HepG2 (cell line): Measurements from ENCODE around the gene FAHD1. TPM values are rescaled to one million over a fixed set of nuclear protein-coding genes. Genes with fewer than 3 reads are reported as not detected.

Experiments
- AKNA ChIP-seq: sonication (generic); formaldehyde crosslinking; IDR thresholded peaks from 2 replicates; pipeline ENCODE4 v1.4.0; 2020; ENCODE audit warnings: missing genetic modification reagents, borderline replicate concordance
- ATF6 ChIP-seq: sonication (generic); formaldehyde crosslinking; conservative IDR thresholded peaks from 2 replicates; pipeline ENCODE4 v1.4.0; 2020; ENCODE audit warnings: missing genetic modification reagents
- BRD4 ChIP-seq: sonication (generic); formaldehyde crosslinking; IDR thresholded peaks from 2 replicates; pipeline ENCODE4 v1.4.0; 2020; ENCODE audit warnings: missing genetic modification reagents
- DMAP1 ChIP-seq: IDR thresholded peaks from 2 replicates; pipeline ENCODE4 v1.6.1; 2016
- ESRRA ChIP-seq: sonication (generic); formaldehyde crosslinking; IDR thresholded peaks from 2 replicates; pipeline ENCODE4 v1.5.1; 2020; ENCODE audit warnings: mild to moderate bottlenecking, low read depth, missing genetic modification reagents
- HMG20B ChIP-seq: conservative IDR thresholded peaks from 2 replicates; pipeline ENCODE4 v1.6.1; 2016; ENCODE audit warnings: missing genetic modification reagents, missing compliant biosample characterization
- MED1 ChIP-seq: sonication (generic); formaldehyde crosslinking; IDR thresholded peaks from 2 replicates; pipeline ENCODE4 v1.4.0; 2020; ENCODE audit warnings: missing genetic modification reagents
- MXI1 ChIP-seq: IDR thresholded peaks from 3 replicates; pipeline ENCODE4 v1.6.1; 2012; ENCODE audit warnings: low read depth, low read length, inconsistent platforms, borderline replicate concordance
- NFE2L1 ChIP-seq: sonication (generic); formaldehyde crosslinking; IDR thresholded peaks from 2 replicates; pipeline ENCODE4 v1.4.0; 2020; ENCODE audit warnings: missing genetic modification reagents, mild to moderate bottlenecking, borderline replicate concordance
- NONO ChIP-seq, 2 experiments: fragments of 450-650 bp in 1 of 2; sonication (generic) in 1 of 2; formaldehyde crosslinking in 1 of 2; IDR thresholded peaks in 1 of 2; conservative IDR thresholded peaks in 1 of 2; 2 replicates each; pipeline versions ENCODE4 v1.6.1 to v1.8.0; 2017 to 2022; ENCODE audit warnings: mild to moderate bottlenecking in 1 of 2, missing genetic modification reagents in 1 of 2, moderate library complexity in 1 of 2
- SCMH1 ChIP-seq: sonication (generic); formaldehyde crosslinking; IDR thresholded peaks from 2 replicates; pipeline ENCODE4 v1.9.0; 2021; ENCODE audit warnings: missing genetic modification reagents, mild to moderate bottlenecking, borderline replicate concordance
- THAP8 ChIP-seq: sonication (generic); formaldehyde crosslinking; IDR thresholded peaks from 2 replicates; pipeline ENCODE4 v1.5.1; 2020; ENCODE audit warnings: missing genetic modification reagents, mild to moderate bottlenecking, borderline replicate concordance
- ZBTB7A ChIP-seq: sonication (generic); formaldehyde crosslinking; IDR thresholded peaks from 2 replicates; pipeline ENCODE4 v1.8.0; 2022; ENCODE audit warnings: mild to moderate bottlenecking, missing genetic modification reagents
- ZKSCAN8 ChIP-seq: IDR thresholded peaks from 2 replicates; pipeline ENCODE4 v1.6.1; 2016; ENCODE audit warnings: borderline replicate concordance, missing genetic modification reagents, missing compliant biosample characterization
- ZNF225 ChIP-seq: sonication (generic); formaldehyde crosslinking; IDR thresholded peaks from 2 replicates; pipeline ENCODE4 v1.4.0; 2020; ENCODE audit warnings: mild to moderate bottlenecking, missing genetic modification reagents
- ZNF326 ChIP-seq: sonication (generic); formaldehyde crosslinking; IDR thresholded peaks from 2 replicates; pipeline ENCODE4 v1.4.0; 2020; ENCODE audit warnings: missing genetic modification reagents, borderline replicate concordance
- ZNF432 ChIP-seq: sonication (generic); formaldehyde crosslinking; IDR thresholded peaks from 2 replicates; pipeline ENCODE4 v1.5.0; 2020; ENCODE audit warnings: missing genetic modification reagents, mild to moderate bottlenecking, borderline replicate concordance
- ZNF446 ChIP-seq: sonication (generic); formaldehyde crosslinking; IDR thresholded peaks from 2 replicates; pipeline ENCODE4 v1.5.0; 2020; ENCODE audit warnings: mild to moderate bottlenecking, missing genetic modification reagents
- ZNF558 ChIP-seq: sonication (generic); formaldehyde crosslinking; IDR thresholded peaks from 2 replicates; pipeline ENCODE4 v1.9.0; 2022; ENCODE audit warnings: mild to moderate bottlenecking, missing genetic modification reagents, borderline replicate concordance
- ZNF768 ChIP-seq: sonication (generic); formaldehyde crosslinking; IDR thresholded peaks from 2 replicates; pipeline ENCODE4 v1.4.0; 2020; ENCODE audit warnings: missing genetic modification reagents
- ZNF788 ChIP-seq: sonication (generic); formaldehyde crosslinking; IDR thresholded peaks from 2 replicates; pipeline ENCODE4 v1.5.0; 2020; ENCODE audit warnings: mild to moderate bottlenecking, missing genetic modification reagents, borderline replicate concordance
- ZNF850 ChIP-seq: sonication (generic); formaldehyde crosslinking; conservative IDR thresholded peaks from 2 replicates; pipeline ENCODE4 v1.9.0; 2021; ENCODE audit warnings: mild to moderate bottlenecking, missing genetic modification reagents
- ZSCAN29 ChIP-seq: sonication (generic); formaldehyde crosslinking; conservative IDR thresholded peaks from 2 replicates; pipeline ENCODE4 v1.4.0; 2020; ENCODE audit warnings: mild to moderate bottlenecking, missing genetic modification reagents
- ZSCAN9 ChIP-seq: IDR thresholded peaks from 2 replicates; pipeline ENCODE4 v1.6.1; 2016; ENCODE audit warnings: borderline replicate concordance
- polyA plus RNA-seq, 8 experiments: library from polyadenylated mRNA; depleted of rRNA in 3 of 8; stranded (reverse) in 7 of 8; unstranded in 1 of 8; fragments of >200 nt; fragmentation: Illumina TruSeq in 4 of 8; extraction: Trizol in 4 of 8; gene quantifications; 2 replicates each; pipeline versions ENCODE4 v1.2.1 to v1.2.3, GENCODE V29; 2011 to 2016; ENCODE audit warnings: low read depth in 4 of 8, missing spikeins in 1 of 8, mixed read lengths in 1 of 8; ENCODE audit not compliant: insufficient read depth in 1 of 8
- total RNA-seq, 5 experiments: library from RNA; depleted of rRNA; stranded (reverse); fragments of >200 nt; fragmentation: Illumina TruSeq; extraction: Trizol; gene quantifications; 2 replicates each; pipeline ENCODE4 v1.2.3, GENCODE V29; 2016; ENCODE audit warnings: low read depth in 1 of 5

The FAHD1 gene
- total and polyA plus RNA-seq, 2 of the 13 experiments (the other 11 are each of a cell fraction or from before 2014, with no cell fraction given) = 39.0 to 45.3 TPM

GRCh38 chr16:1794221-1794871 lies 32.7 kb upstream of the FAHD1 start (continued):
- no peak for TF ChIP-seq NONO (IDR thresholded peaks at IDR 0.05)
- TF ChIP-seq NONO (CRISPR knock-in tag; conservative IDR thresholded peaks at IDR 0.05) = peak; percentile 47
- no peak for TF ChIP-seq ZNF225 (CRISPR knock-in tag)
- TF ChIP-seq SCMH1 (CRISPR knock-in tag) = no peak
- no peak for TF ChIP-seq DMAP1 (CRISPR knock-in tag)
- no peak for TF ChIP-seq ZNF432 (CRISPR knock-in tag)
- no peak for TF ChIP-seq NFE2L1
- TF ChIP-seq ZSCAN29 (CRISPR knock-in tag) = no peak; the same call in 1 of the 2 replicates
- no peak for TF ChIP-seq MXI1
- no peak for TF ChIP-seq ZNF768 (CRISPR knock-in tag)
- peak; percentile 22; the same call in 1 of the 2 replicates for TF ChIP-seq ZSCAN9 (CRISPR knock-in tag)
- TF ChIP-seq THAP8 (CRISPR knock-in tag) = no peak
- TF ChIP-seq ZNF326 (CRISPR knock-in tag) = no peak
- TF ChIP-seq BRD4 (CRISPR knock-in tag) = no peak
- TF ChIP-seq ZNF788 (CRISPR knock-in tag) = peak; percentile 40; the same call in 1 of the 2 replicates
- TF ChIP-seq ZNF446 (CRISPR knock-in tag) = no peak; the same call in 1 of the 2 replicates
- no peak for TF ChIP-seq ZNF850 (CRISPR knock-in tag)
- TF ChIP-seq MED1 = peak; percentile 34; the same call in 1 of the 2 replicates
- no peak; the same call in 1 of the 2 replicates for TF ChIP-seq HMG20B
- no peak for TF ChIP-seq ATF6 (CRISPR knock-in tag)
- peak; percentile 23; the same call in 1 of the 2 replicates for TF ChIP-seq ZKSCAN8
- peak; percentile 17; the same call in 1 of the 2 replicates for TF ChIP-seq ESRRA (CRISPR knock-in tag)
- TF ChIP-seq ZBTB7A (CRISPR knock-in tag) = no peak
- no peak for TF ChIP-seq ZNF558 (CRISPR knock-in tag)
- TF ChIP-seq AKNA (CRISPR knock-in tag) = no peak
